CD4-positive, alpha-beta T cell treated with Interleukin-4 for 1 hour (primary cell): ENCODE measurements around the gene THOC5.
"Not testable (repeated sequence)": the region's sequence is repeated elsewhere in the genome, so short reads cannot be mapped to it uniquely, and the experiment has no call there.

Experiments
- DNase-seq, 2 donors: peaks; one replicate each; pipeline ENCODE4 v3.0.0-alpha.2; 2020 to 2022

THOC5 gene

GRCh38 chr22:29559853-29560252 lies 6.3 kb upstream of the THOC5 start:
- DNase-seq, result no peak

- DNase-seq, result no peak
These were observed 5.5 kb upstream of the THOC5 start for GRCh38 chr22:29559030-29559429.

- no peak for DNase-seq
These were observed 1.6 kb upstream of the THOC5 start for GRCh38 chr22:29555065-29555644.

GRCh38 chr22:29552357-29552756 lies 1.2 kb downstream of the THOC5 start:
- not testable (repeated sequence) for DNase-seq

DNA sequence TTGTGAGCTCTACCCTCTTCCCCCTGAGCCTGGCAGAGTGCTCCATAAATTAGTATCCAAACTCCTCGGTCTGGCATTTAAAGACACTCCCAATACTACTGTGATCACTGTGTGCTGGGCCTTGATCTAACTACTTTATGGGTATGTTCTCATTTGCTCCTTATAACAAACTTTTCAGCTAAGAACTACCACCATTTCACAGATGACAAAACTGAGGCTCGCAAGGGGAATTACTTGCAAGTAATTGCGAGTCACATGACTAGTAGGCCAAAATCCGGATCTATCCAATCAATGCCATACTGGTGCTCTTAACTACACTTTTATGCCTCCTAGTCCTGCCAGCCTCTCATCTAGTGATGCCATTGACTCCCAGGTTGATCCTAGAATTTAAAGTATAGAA lies 3.6 kb downstream of the THOC5 start:
- DNase-seq, result no peak

GRCh38 chr22:29545045-29545444 lies 8.5 kb downstream of the THOC5 start:
- not testable (repeated sequence) for DNase-seq

GRCh38 chr22:29541845-29542244 lies 11.7 kb downstream of the THOC5 start:
- no peak for DNase-seq

DNA sequence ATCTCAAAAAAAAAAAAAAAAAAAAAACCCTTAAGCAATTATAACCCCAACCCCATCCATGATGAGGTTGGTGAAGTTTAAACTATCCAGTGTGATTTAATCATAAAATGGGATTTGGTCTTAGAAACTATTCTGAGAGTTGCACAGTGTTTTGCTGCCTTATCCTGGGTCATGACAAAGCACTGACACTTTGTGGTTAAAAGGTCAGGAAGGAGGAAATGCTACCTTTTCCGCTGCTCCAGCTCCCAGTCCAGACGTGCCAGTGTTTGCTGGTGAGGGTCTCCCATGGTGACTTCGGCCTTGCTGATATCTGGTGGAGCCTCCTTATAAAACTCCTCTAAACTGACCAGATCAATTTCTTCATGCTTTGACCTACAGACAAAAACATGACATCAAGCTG lies 14.5 kb downstream of the THOC5 start:
- no peak for DNase-seq

DNA sequence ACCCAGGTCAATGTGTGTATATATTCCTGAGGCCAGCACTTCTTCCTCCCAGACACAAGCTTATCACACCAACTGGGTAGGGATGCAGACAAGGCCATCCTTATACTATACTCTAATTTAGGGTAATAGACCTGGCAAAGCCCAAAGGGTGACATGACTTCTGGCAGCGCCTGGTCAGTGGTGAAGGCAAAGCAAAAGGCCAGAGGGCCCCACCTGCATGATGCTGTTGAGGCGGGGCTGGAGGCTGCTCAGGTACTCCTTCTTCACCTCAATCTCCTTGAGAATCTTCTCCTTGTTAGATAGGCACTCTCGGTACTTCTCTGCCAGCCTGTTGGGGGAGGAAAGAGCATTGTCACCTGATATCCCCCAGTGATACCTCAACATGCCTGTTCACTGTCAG lies 17.1 kb downstream of the THOC5 start:
- DNase-seq, result no peak

DNA sequence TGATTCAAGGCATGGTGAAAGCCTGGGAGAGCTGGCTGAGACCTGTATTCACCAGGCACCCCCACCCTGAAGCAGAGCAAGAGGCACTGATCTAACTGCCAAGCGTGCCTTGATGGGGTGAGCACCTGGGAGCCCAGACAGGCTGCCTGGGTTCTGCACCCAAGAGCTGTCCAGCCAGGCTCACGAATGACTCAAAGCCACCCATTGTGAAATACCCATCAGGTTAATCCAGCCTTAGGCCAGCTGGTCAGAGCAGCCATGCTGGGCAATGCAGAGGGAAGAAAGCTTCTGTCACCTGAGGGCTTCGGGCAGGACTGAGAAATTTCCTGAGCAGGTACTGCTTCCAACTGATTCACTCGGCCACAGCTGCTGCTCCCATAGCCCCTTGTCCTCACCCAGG lies 22.1 kb downstream of the THOC5 start:
- DNase-seq, result no peak

DNA sequence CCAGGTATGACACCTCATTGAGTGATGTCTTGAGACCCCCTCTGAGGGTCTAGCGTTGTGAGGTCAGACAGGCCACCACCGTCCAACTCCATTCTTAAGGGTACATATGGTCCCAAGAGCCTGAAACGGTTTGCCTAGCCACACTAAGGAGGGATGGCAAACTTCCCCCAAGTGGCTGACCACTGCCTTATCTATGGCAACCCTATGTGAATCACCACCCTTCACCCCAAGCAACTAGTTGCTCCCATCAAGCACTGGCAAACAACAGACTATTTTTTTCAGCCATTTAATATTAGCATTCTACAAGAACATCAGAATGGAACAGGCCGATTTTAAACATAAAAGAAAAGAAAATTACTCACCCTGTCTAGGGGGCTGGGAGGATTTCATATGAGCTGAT lies 22.8 kb downstream of the THOC5 start:
- DNase-seq, result no peak

DNA sequence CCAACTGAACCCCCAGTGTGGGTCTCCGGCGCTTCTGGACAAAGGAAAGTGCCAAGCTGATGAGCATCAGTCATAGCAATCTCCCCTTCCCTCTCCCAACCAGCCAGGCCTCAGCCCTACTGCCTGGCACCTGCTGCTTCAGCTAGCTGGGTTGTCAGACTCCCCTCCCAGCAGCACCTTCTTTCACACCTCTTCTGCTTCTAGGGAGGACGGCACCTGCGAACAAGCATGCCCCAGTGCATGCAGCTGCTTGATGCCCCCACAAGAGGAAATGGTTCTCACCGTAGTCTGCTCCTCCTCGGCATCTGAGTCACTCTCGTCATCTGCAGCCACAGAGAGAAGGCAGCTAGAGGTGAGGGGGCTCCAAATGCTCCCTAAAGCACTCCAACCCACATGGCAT lies 25.4 kb downstream of the THOC5 start:
- DNase-seq, result peak in 1 of 2 donors; percentile 3

- peak; percentile 16 to 38 for DNase-seq
These were observed 28.9 kb downstream of the THOC5 start for GRCh38 chr22:29524442-29525191.

DNA sequence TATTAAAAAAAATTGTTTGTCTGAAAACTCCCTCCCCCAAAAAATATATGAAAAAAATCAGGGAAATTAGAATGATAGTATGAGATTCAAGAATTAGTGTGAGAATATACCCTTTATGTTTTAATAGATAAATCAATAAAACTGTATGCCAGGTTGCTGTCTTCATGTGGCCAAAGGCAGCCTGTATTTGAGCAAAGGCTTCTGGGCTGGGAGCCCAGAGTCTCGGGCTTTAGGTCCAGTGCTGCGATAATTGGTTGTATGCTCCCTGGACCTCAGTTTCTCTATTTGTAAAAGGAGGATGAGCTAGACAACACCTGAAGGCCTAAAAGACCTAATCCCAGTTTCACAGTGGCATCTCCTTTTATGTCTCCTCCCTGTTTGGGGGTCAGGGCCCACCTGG lies 29.8 kb downstream of the THOC5 start:
- DNase-seq, result no peak

GRCh38 chr22:29521526-29521925 lies 32.0 kb downstream of the THOC5 start:
- DNase-seq, result no peak

DNA sequence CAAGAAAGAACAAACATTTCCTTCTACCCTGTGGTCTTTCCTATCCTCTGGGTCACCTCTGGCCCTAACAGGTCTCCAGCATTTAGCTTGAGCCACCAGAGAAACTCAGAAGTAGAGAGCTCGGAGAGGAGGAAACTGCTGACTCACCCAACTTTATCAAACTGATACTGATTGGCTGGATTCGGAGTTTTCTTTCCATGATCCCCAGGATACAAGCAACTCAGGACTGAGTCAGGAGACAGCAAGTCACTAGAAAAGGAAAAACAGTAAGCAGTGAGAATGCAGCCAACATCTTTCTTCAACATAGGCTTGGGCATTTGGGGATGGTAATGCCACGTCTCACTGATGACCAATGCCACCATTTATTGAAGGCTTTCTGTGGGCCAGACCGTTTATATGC lies 32.7 kb downstream of the THOC5 start:
- DNase-seq, result no peak

DNA sequence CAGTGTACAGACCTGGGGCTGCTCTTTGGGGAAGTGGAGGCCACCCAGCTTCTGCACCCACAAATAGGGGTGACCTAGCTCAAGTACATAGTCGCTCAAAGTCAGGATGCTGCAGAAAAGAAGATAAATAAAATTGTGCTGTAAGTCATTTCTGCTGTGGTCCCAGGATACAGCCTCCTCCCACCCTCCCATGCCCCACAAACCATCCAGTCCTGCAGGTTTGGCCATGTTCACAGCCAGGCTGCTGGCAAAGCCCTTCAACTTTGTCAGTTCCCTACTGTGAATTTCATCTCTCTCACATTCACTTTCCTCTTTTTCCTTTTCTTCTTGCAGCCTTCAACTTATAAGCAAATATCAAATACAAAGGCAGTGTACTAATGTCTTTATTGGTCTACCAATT lies 33.6 kb downstream of the THOC5 start:
- no peak for DNase-seq

DNA sequence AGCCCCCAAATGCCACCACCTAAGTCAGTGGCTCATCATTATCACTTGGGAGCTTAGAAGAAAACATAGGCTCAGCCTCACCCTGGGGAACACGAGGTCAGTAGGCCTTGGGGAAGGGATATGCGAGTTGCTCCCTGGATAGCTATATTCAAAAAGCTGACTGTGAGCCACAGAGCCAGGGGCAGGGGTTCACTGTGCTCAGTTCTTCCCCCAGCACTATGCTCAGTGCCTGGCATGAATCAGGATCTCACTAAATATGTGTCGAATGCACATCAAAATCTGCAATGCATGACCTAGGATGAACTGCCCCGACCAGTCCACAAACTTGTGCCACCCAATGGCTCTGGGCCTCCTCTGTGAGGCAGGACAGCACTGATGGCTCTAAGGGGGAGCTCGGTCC lies 35.1 kb downstream of the THOC5 start:
- DNase-seq, result no peak

DNA sequence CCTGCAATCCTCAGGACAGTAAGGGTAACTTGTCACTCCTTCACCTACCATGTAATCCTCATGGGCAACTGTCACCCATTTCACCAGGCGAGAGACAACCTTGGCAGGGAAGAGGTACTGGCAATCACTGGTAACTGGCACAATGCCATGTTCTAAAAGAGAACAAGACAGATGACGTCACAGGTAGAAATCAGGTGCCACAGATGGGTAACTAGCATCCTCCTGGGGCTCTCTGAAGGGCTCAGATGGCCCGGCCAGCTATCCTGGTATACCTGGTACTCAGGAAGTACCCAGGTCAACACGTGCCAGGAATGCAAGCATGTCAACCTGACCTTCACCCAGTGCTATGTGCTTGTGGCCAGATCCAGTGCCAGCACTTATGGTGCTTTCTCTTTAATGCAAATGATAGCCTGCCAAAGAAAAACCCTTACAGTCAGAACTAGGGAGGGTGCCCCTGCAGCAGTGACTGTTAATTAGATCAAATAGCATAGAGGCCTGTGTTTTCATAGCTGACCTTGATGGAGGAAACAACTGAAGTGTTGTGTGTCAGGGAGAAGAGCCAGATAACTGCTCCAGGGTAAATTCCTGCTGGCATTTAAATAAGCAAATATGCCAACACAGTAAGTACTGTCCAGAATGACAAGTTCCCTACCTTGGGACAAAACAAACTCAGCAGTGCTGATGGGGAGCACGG lies 36.2 kb downstream of the THOC5 start:
- DNase-seq, result no peak

DNA sequence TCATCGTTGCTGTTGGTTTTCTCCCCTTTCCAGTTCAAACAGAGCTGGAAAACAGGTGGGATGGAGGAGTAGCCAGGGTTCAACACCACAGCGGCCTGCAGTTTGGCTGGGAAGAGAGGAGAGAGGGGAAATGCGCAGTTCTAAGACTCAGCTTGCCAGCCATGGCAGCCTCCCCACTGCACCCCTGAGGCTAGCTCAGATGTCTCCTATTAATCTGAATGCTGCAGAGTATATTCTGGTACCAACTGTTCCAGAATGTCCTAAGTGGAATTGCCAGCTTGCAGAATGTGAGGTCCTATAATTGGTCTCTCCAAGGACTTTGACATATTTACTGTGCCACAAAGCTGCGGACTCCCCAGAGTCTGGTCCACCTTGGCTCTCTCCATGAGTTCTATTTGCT lies 41.5 kb downstream of the THOC5 start:
- DNase-seq, result no peak

DNA sequence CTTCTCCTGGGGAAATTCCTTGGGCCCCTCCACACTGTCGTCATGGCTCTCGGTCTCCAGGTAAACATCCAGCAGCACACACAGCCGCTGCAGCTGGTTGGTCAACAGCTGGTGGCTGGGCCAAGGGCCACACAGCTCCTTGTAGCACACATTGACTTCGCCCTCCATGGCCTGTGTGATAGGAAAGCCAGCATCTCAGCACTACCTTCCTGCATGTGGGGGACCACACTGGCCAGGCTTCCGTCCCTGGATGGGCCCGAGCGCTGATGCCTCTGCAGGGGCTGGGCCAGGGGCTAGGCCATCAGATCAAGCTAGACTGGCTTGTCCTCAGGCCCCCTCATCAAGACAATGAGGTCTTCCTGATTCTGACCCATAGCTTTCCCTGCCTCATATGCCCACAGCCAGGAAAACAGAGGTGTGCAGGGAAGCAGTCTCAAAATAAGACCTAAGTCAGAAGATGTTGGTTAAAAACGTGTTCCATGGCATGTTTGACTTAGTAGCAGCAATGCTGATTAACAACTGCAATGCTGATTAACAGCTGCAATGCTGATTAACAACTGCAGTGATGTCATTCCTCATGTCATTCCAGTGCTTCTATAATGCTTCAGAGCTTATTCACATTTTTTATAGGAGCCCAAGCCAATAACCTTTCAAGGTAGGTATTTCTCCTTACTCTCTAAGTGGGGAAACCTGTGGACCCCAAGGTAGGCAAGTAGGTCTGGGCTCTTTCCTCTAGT lies 42.3 kb downstream of the THOC5 start:
- no peak for DNase-seq

DNA sequence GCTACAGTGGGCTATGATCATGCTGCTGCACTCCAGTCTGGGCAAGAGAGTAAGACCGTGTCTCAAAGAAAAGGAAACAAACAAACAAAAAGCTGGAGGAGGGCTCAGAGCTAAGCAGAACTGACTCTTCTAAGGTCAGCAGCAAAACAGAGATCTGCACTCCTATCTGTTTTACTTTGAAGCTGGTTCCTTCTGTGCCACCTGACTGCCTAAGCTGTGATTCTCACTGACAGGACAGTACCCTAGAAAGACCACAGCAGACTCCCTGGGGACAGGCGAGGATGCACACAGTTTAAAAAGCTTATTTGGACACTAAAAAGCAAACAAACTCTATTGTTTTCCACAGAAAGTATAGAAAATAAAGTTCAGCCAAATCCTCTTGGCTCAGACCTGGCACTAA lies 43.0 kb downstream of the THOC5 start:
- DNase-seq, result no peak

DNA sequence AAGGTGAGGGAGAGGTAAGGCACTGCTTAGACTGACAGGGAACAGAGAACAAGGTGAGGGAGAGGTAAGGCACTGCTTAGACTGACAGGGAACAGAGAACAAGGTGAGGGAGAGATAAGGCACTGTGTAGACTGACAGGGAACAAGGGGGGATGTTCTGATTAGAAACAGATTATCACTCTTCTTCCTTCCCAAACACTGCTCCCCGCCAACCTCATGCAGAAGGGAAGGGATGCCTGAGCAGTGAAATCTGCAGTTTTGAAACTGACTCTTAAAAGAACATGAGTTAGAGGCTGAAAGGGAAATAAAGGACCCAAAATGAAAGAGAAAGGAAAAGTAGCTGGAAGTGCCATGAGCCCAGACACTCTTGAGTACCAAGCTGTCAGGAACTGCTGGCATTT lies 43.7 kb downstream of the THOC5 start:
- no peak for DNase-seq

- no peak for DNase-seq
These were observed 44.3 kb downstream of the THOC5 start for GRCh38 chr22:29509298-29509697.
